Measurements from ENCODE around the gene RBBP5.

DNA sequence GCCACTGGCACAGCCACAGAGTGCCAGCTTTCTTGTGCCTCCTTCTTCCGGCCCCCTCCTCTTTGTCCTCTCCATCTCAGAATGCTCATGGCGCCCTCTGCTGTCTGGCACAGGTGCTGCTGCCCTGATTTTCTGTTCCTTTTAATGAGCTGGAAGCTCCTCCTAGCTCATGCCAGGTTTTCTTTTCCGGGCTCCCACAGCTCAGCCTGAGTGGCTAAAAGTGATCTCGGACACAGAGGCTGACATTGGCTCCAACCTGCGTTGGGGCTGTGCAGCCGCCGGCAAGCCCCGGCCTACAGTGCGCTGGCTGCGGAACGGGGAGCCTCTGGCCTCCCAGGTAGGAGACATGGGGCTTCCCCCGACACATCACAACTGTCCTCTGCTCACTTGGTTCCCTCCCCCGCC is 60.1 kb downstream of the RBBP5 start:
- TF ChIP-seq CTCF (IDR thresholded peaks at IDR 0.05; ENCODE audit: insufficient read depth, low read length) (peak; percentile 85), SPI1 (IDR thresholded peaks at IDR 0.05; ENCODE audit: borderline replicate concordance, low read depth) (no peak), POLR2AphosphoS5 (IDR thresholded peaks at IDR 0.05; ENCODE audit: low read depth) (no peak)
